ENCODE results near the gene KCNMB4.

DNA sequence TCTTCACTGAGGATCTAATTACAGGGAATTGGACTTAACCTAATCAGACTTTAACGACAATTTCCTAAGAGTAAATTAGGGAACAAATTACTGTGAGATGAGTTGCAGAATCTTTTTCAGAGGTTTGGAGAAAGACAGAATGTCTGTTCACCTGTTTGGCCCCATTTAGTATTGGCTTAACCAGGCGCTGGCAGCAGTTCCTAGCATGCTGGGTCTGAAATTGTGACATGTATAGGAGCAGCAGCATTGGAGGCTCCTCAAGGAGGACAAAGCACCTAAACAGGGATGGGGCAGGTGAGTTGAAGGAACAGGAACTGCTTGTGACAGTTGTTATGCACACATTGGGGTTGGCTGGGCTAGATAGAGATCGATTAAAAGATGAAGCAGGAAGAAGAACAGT is 51.0 kb downstream of the KCNMB4 start:
- TF ChIP-seq, protein P1, sequence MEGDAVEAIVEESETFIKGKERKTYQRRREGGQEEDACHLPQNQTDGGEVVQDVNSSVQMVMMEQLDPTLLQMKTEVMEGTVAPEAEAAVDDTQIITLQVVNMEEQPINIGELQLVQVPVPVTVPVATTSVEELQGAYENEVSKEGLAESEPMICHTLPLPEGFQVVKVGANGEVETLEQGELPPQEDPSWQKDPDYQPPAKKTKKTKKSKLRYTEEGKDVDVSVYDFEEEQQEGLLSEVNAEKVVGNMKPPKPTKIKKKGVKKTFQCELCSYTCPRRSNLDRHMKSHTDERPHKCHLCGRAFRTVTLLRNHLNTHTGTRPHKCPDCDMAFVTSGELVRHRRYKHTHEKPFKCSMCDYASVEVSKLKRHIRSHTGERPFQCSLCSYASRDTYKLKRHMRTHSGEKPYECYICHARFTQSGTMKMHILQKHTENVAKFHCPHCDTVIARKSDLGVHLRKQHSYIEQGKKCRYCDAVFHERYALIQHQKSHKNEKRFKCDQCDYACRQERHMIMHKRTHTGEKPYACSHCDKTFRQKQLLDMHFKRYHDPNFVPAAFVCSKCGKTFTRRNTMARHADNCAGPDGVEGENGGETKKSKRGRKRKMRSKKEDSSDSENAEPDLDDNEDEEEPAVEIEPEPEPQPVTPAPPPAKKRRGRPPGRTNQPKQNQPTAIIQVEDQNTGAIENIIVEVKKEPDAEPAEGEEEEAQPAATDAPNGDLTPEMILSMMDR (conservative IDR thresholded peaks at IDR 0.05; ENCODE audit: low read length): no peak
- TF ChIP-seq EZH2phosphoT487 (IDR thresholded peaks at IDR 0.05; ENCODE audit: borderline replicate concordance): no peak

All from Loucy (cell line).